ENCODE results near the gene ARF3.

ARF3 gene

GRCh38 chr12:48979602-48980388, 22.5 kb upstream of the ARF3 start:
- peak overlapping the region; percentile 33 for H3K4me3 ChIP-seq (ENCODE audit: low read length)
- no peak overlapping the region for H3K9ac ChIP-seq (ENCODE audit: low read length)
- no peaks in the 10 kb centered on the region for H3K9me3 ChIP-seq (ENCODE audit: control insufficient read depth, low read depth, low read length)
- peaks cover 18% of the 10 kb centered on the region for H3K4me1 ChIP-seq (ENCODE audit: control insufficient read depth, low read depth, low read length)
- H3K27me3 ChIP-seq (ENCODE audit: control insufficient read depth, insufficient read depth, low read length): peaks cover 100% of the 10 kb centered on the region
- H3K36me3 ChIP-seq (ENCODE audit: control insufficient read depth, low read depth, low read length): no peaks in the 10 kb centered on the region
- no peak overlapping the region for H3K27ac ChIP-seq (ENCODE audit: low read length)

- no peak overlapping the region for H3K27ac ChIP-seq (ENCODE audit: low read length)
- H3K36me3 ChIP-seq (ENCODE audit: control insufficient read depth, low read depth, low read length): no peaks in the 10 kb centered on the region
- H3K27me3 ChIP-seq (ENCODE audit: control insufficient read depth, insufficient read depth, low read length): peaks cover 100% of the 10 kb centered on the region
- H3K4me1 ChIP-seq (ENCODE audit: control insufficient read depth, low read depth, low read length): peaks cover 18% of the 10 kb centered on the region
- H3K4me3 ChIP-seq (ENCODE audit: low read length): peak overlapping the region; percentile 33
- H3K9me3 ChIP-seq (ENCODE audit: control insufficient read depth, low read depth, low read length): no peaks in the 10 kb centered on the region
- no peak overlapping the region for H3K9ac ChIP-seq (ENCODE audit: low read length)
Measured at GRCh38 chr12:48978741-48979601, 21.7 kb upstream of the ARF3 start.

GRCh38 chr12:48978291-48978740, 21.0 kb upstream of the ARF3 start, which contains the start of gene WNT1:
WNT1 (plus strand) TSS chr12:48978322; CDS start chr12:48978651, 329 bp downstream.
- Histone ChIP-seq H3K27ac (ENCODE audit: low read length) (no peak within 1 kb of the TSS), H3K9ac (ENCODE audit: low read length) (no peak within 1 kb of the TSS), H3K36me3 (ENCODE audit: control insufficient read depth, low read depth, low read length) (no peaks in the 10 kb centered on the region), H3K9me3 (ENCODE audit: control insufficient read depth, low read depth, low read length) (no peaks in the 10 kb centered on the region), H3K4me1 (ENCODE audit: control insufficient read depth, low read depth, low read length) (peaks cover 18% of the 10 kb centered on the region), H3K27me3 (ENCODE audit: control insufficient read depth, insufficient read depth, low read length) (peaks cover 100% of the 10 kb centered on the region), H3K4me3 (ENCODE audit: low read length) (peak within 1 kb of the TSS; percentile 33)

GRCh38 chr12:48977290-48978281, 20.3 kb upstream of the ARF3 start:
- Histone ChIP-seq H3K36me3 (ENCODE audit: control insufficient read depth, low read depth, low read length) (no peaks in the 10 kb centered on the region), H3K27ac (ENCODE audit: low read length) (no peak overlapping the region), H3K9me3 (ENCODE audit: control insufficient read depth, low read depth, low read length) (no peaks in the 10 kb centered on the region), H3K27me3 (ENCODE audit: control insufficient read depth, insufficient read depth, low read length) (peaks cover 100% of the 10 kb centered on the region), H3K4me1 (ENCODE audit: control insufficient read depth, low read depth, low read length) (peaks cover 18% of the 10 kb centered on the region), H3K9ac (ENCODE audit: low read length) (no peak overlapping the region), H3K4me3 (ENCODE audit: low read length) (no peak overlapping the region)

- peaks cover 29% of the 10 kb centered on the region for H3K4me1 ChIP-seq (ENCODE audit: control insufficient read depth, low read depth, low read length)
- H3K4me3 ChIP-seq (ENCODE audit: low read length): no peak overlapping the region
- H3K36me3 ChIP-seq (ENCODE audit: control insufficient read depth, low read depth, low read length): no peaks in the 10 kb centered on the region
Measured at GRCh38 chr12:48973941-48974673, 16.8 kb upstream of the ARF3 start.

GRCh38 chr12:48973531-48973930, 16.2 kb upstream of the ARF3 start:
- H3K9me3 ChIP-seq (ENCODE audit: control insufficient read depth, low read depth, low read length): no peaks in the 10 kb centered on the region
- no peak overlapping the region for H3K27ac ChIP-seq (ENCODE audit: low read length)
- H3K9ac ChIP-seq (ENCODE audit: low read length): no peak overlapping the region
- no peak overlapping the region for H3K4me3 ChIP-seq (ENCODE audit: low read length)
- no peaks in the 10 kb centered on the region for H3K36me3 ChIP-seq (ENCODE audit: control insufficient read depth, low read depth, low read length)
- H3K27me3 ChIP-seq (ENCODE audit: control insufficient read depth, insufficient read depth, low read length): peaks cover 100% of the 10 kb centered on the region
- peaks cover 30% of the 10 kb centered on the region for H3K4me1 ChIP-seq (ENCODE audit: control insufficient read depth, low read depth, low read length)

More at GRCh38 chr12:48973941-48974673, 16.8 kb upstream of the ARF3 start:
- Histone ChIP-seq H3K9me3 (ENCODE audit: control insufficient read depth, low read depth, low read length) (no peaks in the 10 kb centered on the region), H3K27me3 (ENCODE audit: control insufficient read depth, insufficient read depth, low read length) (peaks cover 100% of the 10 kb centered on the region), H3K9ac (ENCODE audit: low read length) (no peak overlapping the region), H3K27ac (ENCODE audit: low read length) (no peak overlapping the region)

- H3K9me3 ChIP-seq (ENCODE audit: control insufficient read depth, low read depth, low read length): no peaks in the 10 kb centered on the region
- no peak overlapping the region for H3K4me3 ChIP-seq (ENCODE audit: low read length)
- no peak overlapping the region for H3K27ac ChIP-seq (ENCODE audit: low read length)
- no peaks in the 10 kb centered on the region for H3K36me3 ChIP-seq (ENCODE audit: control insufficient read depth, low read depth, low read length)
- peaks cover 99% of the 10 kb centered on the region for H3K27me3 ChIP-seq (ENCODE audit: control insufficient read depth, insufficient read depth, low read length)
- H3K9ac ChIP-seq (ENCODE audit: low read length): no peak overlapping the region
- H3K4me1 ChIP-seq (ENCODE audit: control insufficient read depth, low read depth, low read length): peaks cover 35% of the 10 kb centered on the region
Measured at GRCh38 chr12:48972952-48973483, 15.7 kb upstream of the ARF3 start.

GRCh38 chr12:48972213-48972951, 15.1 kb upstream of the ARF3 start:
- H3K4me3 ChIP-seq (ENCODE audit: low read length): peak overlapping the region; percentile 54
- H3K9ac ChIP-seq (ENCODE audit: low read length): no peak overlapping the region

GRCh38 chr12:48970702-48971334, 13.5 kb upstream of the ARF3 start:
- Histone ChIP-seq H3K4me3 (ENCODE audit: low read length) (peak overlapping the region; percentile 54), H3K4me1 (ENCODE audit: control insufficient read depth, low read depth, low read length) (peaks cover 49% of the 10 kb centered on the region), H3K9me3 (ENCODE audit: control insufficient read depth, low read depth, low read length) (no peaks in the 10 kb centered on the region), H3K27me3 (ENCODE audit: control insufficient read depth, insufficient read depth, low read length) (peaks cover 93% of the 10 kb centered on the region), H3K9ac (ENCODE audit: low read length) (no peak overlapping the region), H3K27ac (ENCODE audit: low read length) (no peak overlapping the region), H3K36me3 (ENCODE audit: control insufficient read depth, low read depth, low read length) (no peaks in the 10 kb centered on the region)

More at GRCh38 chr12:48972213-48972951, 15.1 kb upstream of the ARF3 start:
- H3K36me3 ChIP-seq (ENCODE audit: control insufficient read depth, low read depth, low read length): no peaks in the 10 kb centered on the region
- H3K27me3 ChIP-seq (ENCODE audit: control insufficient read depth, insufficient read depth, low read length): peaks cover 98% of the 10 kb centered on the region
- H3K9me3 ChIP-seq (ENCODE audit: control insufficient read depth, low read depth, low read length): no peaks in the 10 kb centered on the region
- H3K27ac ChIP-seq (ENCODE audit: low read length): no peak overlapping the region
- H3K4me1 ChIP-seq (ENCODE audit: control insufficient read depth, low read depth, low read length): peaks cover 40% of the 10 kb centered on the region

All from iPS-18a (cell line).